ENCODE measurements around the gene ATXN1.

ATXN1 gene

GRCh38 chr6:16362819-16363589 lies 398.3 kb downstream of the ATXN1 start:
- no peak for TF ChIP-seq CTCF (conservative IDR thresholded peaks at IDR 0.05; ENCODE audit: low read depth, low read length)
- Histone ChIP-seq H3K4me1 (ENCODE audit: low read depth, poor library complexity, severe bottlenecking) (no peaks in the 10 kb centered on the region), H3K79me2 (ENCODE audit: insufficient read depth, low read depth) (no peaks in the 10 kb centered on the region), H3K36me3 (ENCODE audit: insufficient read depth) (no peaks in the 10 kb centered on the region), H4K20me1 (ENCODE audit: insufficient read depth) (no peaks in the 10 kb centered on the region), H2AFZ (ENCODE audit: low read depth) (no peak overlapping the region), H3K27ac (no peak overlapping the region), H3K9ac (no peak overlapping the region), H3K4me2 (no peak overlapping the region), H3K4me3 (IDR thresholded peaks at IDR 0.05; ENCODE audit: insufficient read depth, low read depth, low read length) (no peak overlapping the region), H3K27me3 (ENCODE audit: insufficient read depth, low read depth) (no peaks in the 10 kb centered on the region)

GRCh38 chr6:16362296-16362695 lies 399.0 kb downstream of the ATXN1 start:
- no peak overlapping the region for H3K4me3 ChIP-seq (IDR thresholded peaks at IDR 0.05; ENCODE audit: insufficient read depth, low read depth, low read length)
- no peak for TF ChIP-seq CTCF (conservative IDR thresholded peaks at IDR 0.05; ENCODE audit: low read depth, low read length)
- H3K27ac ChIP-seq = no peak overlapping the region
- no peaks in the 10 kb centered on the region for H4K20me1 ChIP-seq (ENCODE audit: insufficient read depth)
- H3K79me2 ChIP-seq (ENCODE audit: insufficient read depth, low read depth) = no peaks in the 10 kb centered on the region
- no peaks in the 10 kb centered on the region for H3K36me3 ChIP-seq (ENCODE audit: insufficient read depth)
- H3K4me1 ChIP-seq (ENCODE audit: low read depth, poor library complexity, severe bottlenecking) = no peaks in the 10 kb centered on the region
- H3K9ac ChIP-seq = no peak overlapping the region
- H3K27me3 ChIP-seq (ENCODE audit: insufficient read depth, low read depth) = no peaks in the 10 kb centered on the region
- no peak overlapping the region for H3K4me2 ChIP-seq
- H2AFZ ChIP-seq (ENCODE audit: low read depth) = no peak overlapping the region

GRCh38 chr6:16361861-16362260 lies 399.4 kb downstream of the ATXN1 start:
- H3K79me2 ChIP-seq (ENCODE audit: insufficient read depth, low read depth) = no peaks in the 10 kb centered on the region
- no peaks in the 10 kb centered on the region for H3K4me1 ChIP-seq (ENCODE audit: low read depth, poor library complexity, severe bottlenecking)
- no peak overlapping the region for H3K9ac ChIP-seq
- no peak overlapping the region for H3K4me3 ChIP-seq (IDR thresholded peaks at IDR 0.05; ENCODE audit: insufficient read depth, low read depth, low read length)
- no peak overlapping the region for H3K27ac ChIP-seq
- no peak for TF ChIP-seq CTCF (conservative IDR thresholded peaks at IDR 0.05; ENCODE audit: low read depth, low read length)
- H4K20me1 ChIP-seq (ENCODE audit: insufficient read depth) = no peaks in the 10 kb centered on the region
- H3K27me3 ChIP-seq (ENCODE audit: insufficient read depth, low read depth) = no peaks in the 10 kb centered on the region
- H3K4me2 ChIP-seq = no peak overlapping the region
- H3K36me3 ChIP-seq (ENCODE audit: insufficient read depth) = no peaks in the 10 kb centered on the region
- H2AFZ ChIP-seq (ENCODE audit: low read depth) = no peak overlapping the region

- H3K27me3 ChIP-seq (ENCODE audit: insufficient read depth, low read depth) = no peaks in the 10 kb centered on the region
- no peak overlapping the region for H3K4me3 ChIP-seq (IDR thresholded peaks at IDR 0.05; ENCODE audit: insufficient read depth, low read depth, low read length)
- H3K79me2 ChIP-seq (ENCODE audit: insufficient read depth, low read depth) = no peaks in the 10 kb centered on the region
- H3K4me1 ChIP-seq (ENCODE audit: low read depth, poor library complexity, severe bottlenecking) = no peaks in the 10 kb centered on the region
- H3K4me2 ChIP-seq = no peak overlapping the region
- no peak for TF ChIP-seq CTCF (conservative IDR thresholded peaks at IDR 0.05; ENCODE audit: low read depth, low read length)
- H3K36me3 ChIP-seq (ENCODE audit: insufficient read depth) = no peaks in the 10 kb centered on the region
- no peak overlapping the region for H3K9ac ChIP-seq
- no peaks in the 10 kb centered on the region for H4K20me1 ChIP-seq (ENCODE audit: insufficient read depth)
- no peak overlapping the region for H3K27ac ChIP-seq
- H2AFZ ChIP-seq (ENCODE audit: low read depth) = no peak overlapping the region
These were observed 400.1 kb downstream of the ATXN1 start for GRCh38 chr6:16361121-16361520.

All from KMS-11 (cell line).